Transverse colon (tissue), 3 donors: ENCODE results near the gene P3H3.

Experiments
- POLR2A ChIP-seq: fragments of 450-650 bp; IDR thresholded peaks from one replicate; pipeline ENCODE4 v1.6.1; 2016; ENCODE audit warnings: antibody characterized with exemption, mild to moderate bottlenecking, moderate library complexity
- POLR2AphosphoS5 ChIP-seq, 3 donors: sonication (generic); formaldehyde crosslinking; IDR thresholded peaks; one replicate each; pipeline ENCODE4 v1.6.1; 2016; ENCODE audit warnings: antibody characterized with exemption in 3 of 3

GRCh38 chr12:6809056-6809455, 19.2 kb upstream of the P3H3 start:
- TF ChIP-seq POLR2AphosphoS5 (IDR thresholded peaks at IDR 0.05) (no peak), POLR2A (no peak)
